Mesendoderm (in vitro differentiated cells): ENCODE results near the gene SEMA6D.
A peak's percentile ranks its signal among the peaks of the same experiment; 100 is the strongest.

Source experiments
- DNase-seq: peaks from one replicate; pipeline ENCODE4 v3.0.0; 2013
- H2AK5ac ChIP-seq: 2 replicates; pipeline ENCODE4 v1.6.1; 2013; ENCODE audit warnings: low read length, inconsistent platforms
- H2BK120ac ChIP-seq: 2 replicates; pipeline ENCODE4 v1.6.1; 2013; ENCODE audit warnings: low read depth, mild to moderate bottlenecking, low read length, moderate library complexity, mixed read lengths
- H2BK15ac ChIP-seq: replicated peaks from 2 replicates; pipeline ENCODE4 v1.6.1; 2013; ENCODE audit warnings: low read depth, mild to moderate bottlenecking, moderate library complexity
- H2BK5ac ChIP-seq: 2 replicates; pipeline ENCODE4 v1.6.1; 2013; ENCODE audit warnings: low read length, inconsistent platforms
- H3K18ac ChIP-seq: 2 replicates; pipeline ENCODE4 v1.6.1; 2013; ENCODE audit warnings: mild to moderate bottlenecking, low read length, mixed read lengths
- H3K23ac ChIP-seq: one replicate; pipeline ENCODE4 v1.6.1; 2013; ENCODE audit warnings: low read length
- H3K27ac ChIP-seq: 2 replicates; pipeline ENCODE4 v1.5.1; 2013; ENCODE audit warnings: low read depth, mild to moderate bottlenecking, inconsistent platforms, low read length, moderate library complexity
- H3K27me3 ChIP-seq: 2 replicates; pipeline ENCODE4 v1.6.1; 2013; ENCODE audit warnings: low read length, control low read depth, mild to moderate bottlenecking, inconsistent platforms; ENCODE audit not compliant: insufficient read depth, poor library complexity
- H3K36me3 ChIP-seq: 2 replicates; pipeline ENCODE4 v1.6.1; 2013; ENCODE audit warnings: low read length, inconsistent platforms; ENCODE audit not compliant: control insufficient read depth, insufficient read depth
- H3K4ac ChIP-seq: one replicate; pipeline ENCODE4 v1.6.1; 2013; ENCODE audit warnings: low read depth, mild to moderate bottlenecking, low read length, moderate library complexity
- H3K4me1 ChIP-seq: 2 replicates; pipeline ENCODE4 v1.6.1; 2013; ENCODE audit warnings: low read depth, low read length, inconsistent platforms; ENCODE audit not compliant: control insufficient read depth
- H3K4me2 ChIP-seq: 2 replicates; pipeline ENCODE4 v1.6.1; 2013; ENCODE audit warnings: low read length
- H3K4me3 ChIP-seq: 2 replicates; pipeline ENCODE4 v1.5.1; 2013; ENCODE audit warnings: mild to moderate bottlenecking, low read length
- H3K56ac ChIP-seq: one replicate; pipeline ENCODE4 v1.6.1; 2013; ENCODE audit warnings: low read length
- H3K79me1 ChIP-seq: 2 replicates; pipeline ENCODE4 v1.6.1; 2013; ENCODE audit warnings: low read length, inconsistent platforms
- H3K79me2 ChIP-seq: 2 replicates; pipeline ENCODE4 v1.6.1; 2013; ENCODE audit warnings: mild to moderate bottlenecking, low read length; ENCODE audit not compliant: control insufficient read depth, insufficient read depth
- H3K9ac ChIP-seq: 2 replicates; pipeline ENCODE4 v1.6.1; 2013; ENCODE audit warnings: low read length, inconsistent platforms
- H4K5ac ChIP-seq: one replicate; pipeline ENCODE4 v1.6.1; 2013; ENCODE audit warnings: low read length
- H4K8ac ChIP-seq: one replicate; pipeline ENCODE4 v1.6.1; 2013; ENCODE audit warnings: low read depth, mild to moderate bottlenecking, control low read depth, low read length, moderate library complexity
- WGBS: extraction: QIAGEN DNeasy Blood & Tissue Kit; methylation state at CpG from one replicate; pipeline ENCODE4 v1.1.7; 2013; ENCODE audit warnings: low lambda C conversion rate, missing lambda C conversion rate; ENCODE audit not compliant: insufficient coverage; ENCODE audit errors: extremely low coverage; 5-methylcytosine and 5-hydroxymethylcytosine counted together

Gene SEMA6D

GRCh38 chr15:47766406-47766805 lies 49.1 kb downstream of the SEMA6D start:
- Histone ChIP-seq H3K4me1 (no peaks in the 10 kb centered on the region), H3K4ac (no peak overlapping the region), H2AK5ac (no peak overlapping the region), H2BK5ac (no peak overlapping the region), H3K4me2 (no peak overlapping the region), H4K8ac (no peak overlapping the region), H3K9ac (no peak overlapping the region), H3K27me3 (no peaks in the 10 kb centered on the region), H3K27ac (no peak overlapping the region), H3K4me3 (no peak overlapping the region), H3K56ac (no peak overlapping the region), H4K5ac (no peak overlapping the region), H3K79me2 (no peaks in the 10 kb centered on the region), H3K36me3 (peaks cover 6% of the 10 kb centered on the region), H2BK15ac (no peak overlapping the region), H2BK120ac (no peak overlapping the region), H3K79me1 (no peaks in the 10 kb centered on the region), H3K23ac (no peak overlapping the region), H3K18ac (no peak overlapping the region)
- no peak for DNase-seq
- no CpG with 5 or more reads among the region's 5 CpGs for WGBS

GRCh38 chr15:47767035-47767434 lies 49.7 kb downstream of the SEMA6D start:
- H2BK120ac ChIP-seq, result no peak overlapping the region
- no peak for DNase-seq
- no peak overlapping the region for H3K4me2 ChIP-seq
- H3K9ac ChIP-seq, result no peak overlapping the region
- H3K79me1 ChIP-seq, result no peaks in the 10 kb centered on the region
- H3K56ac ChIP-seq, result no peak overlapping the region
- no peaks in the 10 kb centered on the region for H3K4me1 ChIP-seq
- no peak overlapping the region for H2BK15ac ChIP-seq
- H3K4me3 ChIP-seq, result no peak overlapping the region
- H2BK5ac ChIP-seq, result no peak overlapping the region
- no peak overlapping the region for H3K27ac ChIP-seq
- no peak overlapping the region for H3K4ac ChIP-seq
- no peaks in the 10 kb centered on the region for H3K79me2 ChIP-seq
- H4K5ac ChIP-seq, result no peak overlapping the region
- WGBS, result no CpG with 5 or more reads among the region's 5 CpGs
- no peak overlapping the region for H3K18ac ChIP-seq
- no peak overlapping the region for H4K8ac ChIP-seq
- no peak overlapping the region for H2AK5ac ChIP-seq
- peaks cover 8% of the 10 kb centered on the region for H3K36me3 ChIP-seq
- H3K23ac ChIP-seq, result no peak overlapping the region
- H3K27me3 ChIP-seq, result no peaks in the 10 kb centered on the region

GRCh38 chr15:47768735-47769134 lies 51.4 kb downstream of the SEMA6D start:
- peak; percentile 91 for DNase-seq
- Histone ChIP-seq H4K8ac (no peak overlapping the region), H3K9ac (no peak overlapping the region), H3K4ac (no peak overlapping the region), H2AK5ac (no peak overlapping the region), H2BK5ac (peak overlapping the region; percentile 30), H3K4me1 (no peaks in the 10 kb centered on the region), H3K27ac (no peak overlapping the region), H3K79me2 (no peaks in the 10 kb centered on the region), H3K18ac (peak overlapping the region; percentile 22), H2BK120ac (no peak overlapping the region), H3K4me2 (no peak overlapping the region), H2BK15ac (no peak overlapping the region), H3K27me3 (no peaks in the 10 kb centered on the region), H3K79me1 (no peaks in the 10 kb centered on the region), H3K36me3 (peaks cover 8% of the 10 kb centered on the region), H4K5ac (no peak overlapping the region), H3K4me3 (no peak overlapping the region), H3K56ac (peak overlapping the region; percentile 19), H3K23ac (no peak overlapping the region)
- WGBS, result no CpG with 5 or more reads among the region's 5 CpGs

GRCh38 chr15:47769166-47769565 lies 51.9 kb downstream of the SEMA6D start:
- no peak overlapping the region for H3K23ac ChIP-seq
- H3K36me3 ChIP-seq, result peaks cover 8% of the 10 kb centered on the region
- no peak for DNase-seq
- H3K79me1 ChIP-seq, result no peaks in the 10 kb centered on the region
- no peak overlapping the region for H3K27ac ChIP-seq
- H3K79me2 ChIP-seq, result no peaks in the 10 kb centered on the region
- no peaks in the 10 kb centered on the region for H3K27me3 ChIP-seq
- no peak overlapping the region for H3K4me3 ChIP-seq
- H3K4ac ChIP-seq, result no peak overlapping the region
- H3K18ac ChIP-seq, result peak overlapping the region; percentile 22
- H3K4me2 ChIP-seq, result no peak overlapping the region
- WGBS, result 100% methylated on average over 1 of the region's 5 CpGs
- no peak overlapping the region for H4K8ac ChIP-seq
- no peak overlapping the region for H4K5ac ChIP-seq
- no peak overlapping the region for H2AK5ac ChIP-seq
- H2BK120ac ChIP-seq, result no peak overlapping the region
- H2BK5ac ChIP-seq, result no peak overlapping the region
- no peaks in the 10 kb centered on the region for H3K4me1 ChIP-seq
- no peak overlapping the region for H3K9ac ChIP-seq
- H3K56ac ChIP-seq, result no peak overlapping the region
- H2BK15ac ChIP-seq, result no peak overlapping the region

GRCh38 chr15:47773143-47773542 lies 55.8 kb downstream of the SEMA6D start:
- H4K5ac ChIP-seq, result no peak overlapping the region
- H3K18ac ChIP-seq, result no peak overlapping the region
- peaks cover 5% of the 10 kb centered on the region for H3K36me3 ChIP-seq
- no peaks in the 10 kb centered on the region for H3K27me3 ChIP-seq
- no peak overlapping the region for H4K8ac ChIP-seq
- no peak overlapping the region for H2AK5ac ChIP-seq
- H3K56ac ChIP-seq, result no peak overlapping the region
- H3K9ac ChIP-seq, result no peak overlapping the region
- H3K4me3 ChIP-seq, result no peak overlapping the region
- no peak overlapping the region for H2BK15ac ChIP-seq
- H3K4ac ChIP-seq, result no peak overlapping the region
- H2BK5ac ChIP-seq, result no peak overlapping the region
- peaks cover 4% of the 10 kb centered on the region for H3K4me1 ChIP-seq
- no peaks in the 10 kb centered on the region for H3K79me1 ChIP-seq
- no CpG with 5 or more reads among the region's 6 CpGs for WGBS
- H3K27ac ChIP-seq, result no peak overlapping the region
- H3K4me2 ChIP-seq, result no peak overlapping the region
- H2BK120ac ChIP-seq, result no peak overlapping the region
- no peak for DNase-seq
- no peak overlapping the region for H3K23ac ChIP-seq
- no peaks in the 10 kb centered on the region for H3K79me2 ChIP-seq

- Histone ChIP-seq H3K23ac (no peak overlapping the region), H3K79me2 (no peaks in the 10 kb centered on the region)
- peak; percentile 77 for DNase-seq
These were observed 61.0 kb downstream of the SEMA6D start for GRCh38 chr15:47778263-47778770.

More at GRCh38 chr15:47778263-47778770, 61.0 kb downstream of the SEMA6D start:
- H3K36me3 ChIP-seq, result no peaks in the 10 kb centered on the region
- H3K27me3 ChIP-seq, result no peaks in the 10 kb centered on the region
- no peak overlapping the region for H3K9ac ChIP-seq
- no peak overlapping the region for H3K27ac ChIP-seq
- H3K4me2 ChIP-seq, result no peak overlapping the region
- H3K4ac ChIP-seq, result no peak overlapping the region
- H3K56ac ChIP-seq, result peak overlapping the region; percentile 56
- no peak overlapping the region for H3K4me3 ChIP-seq
- WGBS, result no CpG with 5 or more reads among the region's 1 CpG
- no peak overlapping the region for H4K8ac ChIP-seq
- no peak overlapping the region for H4K5ac ChIP-seq
- peaks cover 6% of the 10 kb centered on the region for H3K4me1 ChIP-seq
- H2BK120ac ChIP-seq, result no peak overlapping the region
- no peaks in the 10 kb centered on the region for H3K79me1 ChIP-seq
- H2AK5ac ChIP-seq, result no peak overlapping the region
- no peak overlapping the region for H3K18ac ChIP-seq
- no peak overlapping the region for H2BK5ac ChIP-seq
- H2BK15ac ChIP-seq, result no peak overlapping the region
